HEK293 (cell line): ENCODE results near the gene THAP12.

ENCODE experiments used
- CTCF ChIA-PET: fragments of 350-600 bp; formaldehyde crosslinking; extraction: SDS; loops from one replicate; lab custom pipeline; 2021; ENCODE audit warnings: antibody characterized with exemption; lab: Yijun Ruan, JAX
- POLR2A ChIA-PET: fragments of 300-600 bp; formaldehyde crosslinking; extraction: SDS; loops from one replicate; lab custom pipeline; 2020; ENCODE audit warnings: antibody characterized with exemption, inconsistent platforms; lab: Yijun Ruan, JAX
- H3K27ac ChIP-seq: fragments of 200-500 bp; sonication (Bioruptor generic); 2 replicates; pipeline ENCODE4 v1.5.1; 2014; ENCODE audit warnings: low read depth, low read length, control low read depth, inconsistent platforms; ENCODE audit errors: extremely low read depth
- H3K36me3 ChIP-seq, 2 experiments: fragments of 200-500 bp in 1 of 2; sonication (Bioruptor generic) in 1 of 2; 1 replicate in 1 of 2; 2 replicates in 1 of 2; pipeline ENCODE4 v1.5.1; 2014 to 2017; ENCODE audit warnings: inconsistent platforms in 2 of 2, low read length in 2 of 2; ENCODE audit not compliant: control insufficient read depth in 2 of 2, insufficient read depth in 1 of 2
- H3K4me1 ChIP-seq: fragments of 200-500 bp; sonication (Bioruptor generic); 2 replicates; pipeline ENCODE4 v1.5.1; 2014; ENCODE audit warnings: mild to moderate bottlenecking, low read length, inconsistent platforms; ENCODE audit not compliant: control insufficient read depth, insufficient read depth
- H3K4me3 ChIP-seq: 2 replicates; pipeline ENCODE4 v1.5.1; 2011; ENCODE audit warnings: low read depth, mild to moderate bottlenecking, control low read depth, low read length, moderate library complexity
- H3K9me3 ChIP-seq: fragments of 200-500 bp; sonication (Bioruptor generic); 2 replicates; pipeline ENCODE4 v1.5.1; 2014; ENCODE audit warnings: low read depth, low read length, inconsistent platforms; ENCODE audit not compliant: control insufficient read depth, insufficient read depth
- ELK4 ChIP-seq: IDR thresholded peaks from 2 replicates; pipeline ENCODE4 v1.6.1; 2011; ENCODE audit warnings: mild to moderate bottlenecking, low read depth, low read length, borderline replicate concordance
- MZF1 ChIP-seq: fragments of 450-650 bp; formaldehyde crosslinking; IDR thresholded peaks from 2 replicates; pipeline ENCODE4 v1.5.1; 2017; ENCODE audit warnings: missing biosample characterization, missing genetic modification characterization, borderline replicate concordance
- YY2 ChIP-seq: fragments of 450-650 bp; formaldehyde crosslinking; IDR thresholded peaks from 2 replicates; pipeline ENCODE4 v1.5.1; 2016; ENCODE audit warnings: missing biosample characterization, missing genetic modification characterization
- ZBTB7A ChIP-seq: fragments of 450-650 bp; formaldehyde crosslinking; IDR thresholded peaks from 2 replicates; pipeline ENCODE4 v1.5.1; 2016; ENCODE audit warnings: low read depth, missing biosample characterization, missing genetic modification characterization
- ZBTB8A ChIP-seq: fragments of 450-650 bp; formaldehyde crosslinking; IDR thresholded peaks from 2 replicates; pipeline ENCODE4 v1.5.1; 2016; ENCODE audit warnings: missing biosample characterization, missing genetic modification characterization
- ZNF146 ChIP-seq: fragments of 450-650 bp; formaldehyde crosslinking; IDR thresholded peaks from 2 replicates; pipeline ENCODE4 v1.5.1; 2016; ENCODE audit warnings: missing biosample characterization, missing genetic modification characterization
- ZNF211 ChIP-seq: fragments of 450-650 bp; formaldehyde crosslinking; IDR thresholded peaks from 2 replicates; pipeline ENCODE4 v1.5.1; 2016; ENCODE audit warnings: low read depth, missing biosample characterization, missing genetic modification characterization
- ZNF302 ChIP-seq: fragments of 450-650 bp; formaldehyde crosslinking; IDR thresholded peaks from 2 replicates; pipeline ENCODE4 v1.5.1; 2016; ENCODE audit warnings: missing biosample characterization, missing genetic modification characterization, low read depth
- ZNF37A ChIP-seq: fragments of 450-650 bp; IDR thresholded peaks from 2 replicates; pipeline ENCODE4 v1.5.1; 2018; ENCODE audit warnings: missing biosample characterization, missing genetic modification characterization
- ZNF391 ChIP-seq: fragments of 450-650 bp; formaldehyde crosslinking; IDR thresholded peaks from 2 replicates; pipeline ENCODE4 v1.5.1; 2016; ENCODE audit warnings: low read depth, missing biosample characterization, missing genetic modification characterization, borderline replicate concordance
- ZNF398 ChIP-seq: fragments of 450-650 bp; formaldehyde crosslinking; IDR thresholded peaks from 2 replicates; pipeline ENCODE4 v1.5.1; 2017; ENCODE audit warnings: missing biosample characterization, missing genetic modification characterization
- ZNF473 ChIP-seq: fragments of 450-650 bp; formaldehyde crosslinking; IDR thresholded peaks from 2 replicates; pipeline ENCODE4 v1.5.1; 2017; ENCODE audit warnings: missing biosample characterization, missing genetic modification characterization
- ZNF521 ChIP-seq: fragments of 450-650 bp; formaldehyde crosslinking; IDR thresholded peaks from 2 replicates; pipeline ENCODE4 v1.5.1; 2017; ENCODE audit warnings: missing biosample characterization, mild to moderate bottlenecking, missing genetic modification characterization
- ZNF571 ChIP-seq: fragments of 450-650 bp; formaldehyde crosslinking; IDR thresholded peaks from 2 replicates; pipeline ENCODE4 v1.5.0; 2017; ENCODE audit warnings: missing biosample characterization, missing genetic modification characterization
- ZNF610 ChIP-seq: fragments of 450-650 bp; formaldehyde crosslinking; IDR thresholded peaks from 2 replicates; pipeline ENCODE4 v1.5.1; 2016; ENCODE audit warnings: missing biosample characterization, missing genetic modification characterization, borderline replicate concordance
- ZNF658 ChIP-seq: fragments of 450-650 bp; formaldehyde crosslinking; IDR thresholded peaks from 2 replicates; pipeline ENCODE4; 2016; ENCODE audit warnings: missing biosample characterization, missing genetic modification characterization
- ZSCAN30 ChIP-seq: fragments of 450-650 bp; IDR thresholded peaks from 2 replicates; pipeline ENCODE4 v1.5.1; 2018; ENCODE audit warnings: missing biosample characterization, mild to moderate bottlenecking, missing genetic modification characterization, moderate library complexity
- TF ChIP-seq, protein P1 (sequence below): fragments of 450-650 bp; formaldehyde crosslinking; IDR thresholded peaks from 2 replicates; pipeline ENCODE4 v1.5.1; 2016; ENCODE audit warnings: missing biosample characterization, missing genetic modification characterization
- TF ChIP-seq, protein P2 (sequence below): fragments of 450-650 bp; formaldehyde crosslinking; IDR thresholded peaks from 2 replicates; pipeline ENCODE4 v1.5.1; 2016; ENCODE audit warnings: missing biosample characterization, missing genetic modification characterization

THAP12 gene

GRCh38 chr11:76313913-76314740 lies 66.8 kb downstream of the THAP12 start (continued):
- TF ChIP-seq ZNF302 (tag by site-specific recombination) (no peak), YY2 (tag by site-specific recombination) (no peak), ZNF473 (tag by site-specific recombination) (no peak), ZBTB8A (tag by site-specific recombination) (no peak), ZNF146 (tag by site-specific recombination) (no peak), ZNF610 (tag by site-specific recombination) (no peak), ZNF398 (tag by site-specific recombination) (0 out of 2 replicates have a peak, but pooled peaks have one; percentile 10), ZNF571 (tag by site-specific recombination) (no peak)
- TF ChIP-seq, protein P1, sequence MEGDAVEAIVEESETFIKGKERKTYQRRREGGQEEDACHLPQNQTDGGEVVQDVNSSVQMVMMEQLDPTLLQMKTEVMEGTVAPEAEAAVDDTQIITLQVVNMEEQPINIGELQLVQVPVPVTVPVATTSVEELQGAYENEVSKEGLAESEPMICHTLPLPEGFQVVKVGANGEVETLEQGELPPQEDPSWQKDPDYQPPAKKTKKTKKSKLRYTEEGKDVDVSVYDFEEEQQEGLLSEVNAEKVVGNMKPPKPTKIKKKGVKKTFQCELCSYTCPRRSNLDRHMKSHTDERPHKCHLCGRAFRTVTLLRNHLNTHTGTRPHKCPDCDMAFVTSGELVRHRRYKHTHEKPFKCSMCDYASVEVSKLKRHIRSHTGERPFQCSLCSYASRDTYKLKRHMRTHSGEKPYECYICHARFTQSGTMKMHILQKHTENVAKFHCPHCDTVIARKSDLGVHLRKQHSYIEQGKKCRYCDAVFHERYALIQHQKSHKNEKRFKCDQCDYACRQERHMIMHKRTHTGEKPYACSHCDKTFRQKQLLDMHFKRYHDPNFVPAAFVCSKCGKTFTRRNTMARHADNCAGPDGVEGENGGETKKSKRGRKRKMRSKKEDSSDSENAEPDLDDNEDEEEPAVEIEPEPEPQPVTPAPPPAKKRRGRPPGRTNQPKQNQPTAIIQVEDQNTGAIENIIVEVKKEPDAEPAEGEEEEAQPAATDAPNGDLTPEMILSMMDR (tag by site-specific recombination): no peak

GRCh38 chr11:76313271-76313670 lies 67.7 kb downstream of the THAP12 start:
- Histone ChIP-seq H3K27ac (no peak overlapping the region), H3K4me1 (no peaks in the 10 kb centered on the region), H3K36me3 (no peaks in the 10 kb centered on the region), H3K9me3 (no peaks in the 10 kb centered on the region), H3K4me3 (no peak overlapping the region)
- TF ChIP-seq ELK4 (no peak), ZBTB7A (tag by site-specific recombination) (no peak), MZF1 (tag by site-specific recombination) (no peak), ZNF211 (tag by site-specific recombination) (no peak), ZNF658 (tag by site-specific recombination) (no peak), ZNF391 (tag by site-specific recombination) (no peak), YY2 (tag by site-specific recombination) (no peak), ZNF37A (no peak), ZSCAN30 (tag by site-specific recombination) (no peak), ZNF521 (tag by site-specific recombination) (no peak)
- TF ChIP-seq, protein P2, sequence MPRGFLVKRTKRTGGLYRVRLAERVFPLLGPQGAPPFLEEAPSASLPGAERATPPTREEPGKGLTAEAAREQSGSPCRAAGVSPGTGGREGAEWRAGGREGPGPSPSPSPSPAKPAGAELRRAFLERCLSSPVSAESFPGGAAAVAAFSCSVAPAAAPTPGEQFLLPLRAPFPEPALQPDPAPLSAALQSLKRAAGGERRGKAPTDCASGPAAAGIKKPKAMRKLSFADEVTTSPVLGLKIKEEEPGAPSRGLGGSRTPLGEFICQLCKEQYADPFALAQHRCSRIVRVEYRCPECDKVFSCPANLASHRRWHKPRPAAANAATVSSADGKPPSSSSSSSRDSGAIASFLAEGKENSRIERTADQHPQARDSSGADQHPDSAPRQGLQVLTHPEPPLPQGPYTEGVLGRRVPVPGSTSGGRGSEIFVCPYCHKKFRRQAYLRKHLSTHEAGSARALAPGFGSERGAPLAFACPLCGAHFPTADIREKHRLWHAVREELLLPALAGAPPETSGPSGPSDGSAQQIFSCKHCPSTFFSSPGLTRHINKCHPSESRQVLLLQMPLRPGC (tag by site-specific recombination): no peak
- POLR2A ChIA-PET: no interaction called here
- CTCF ChIA-PET: interaction anchor here (0.6 to 3.3 kb wide), 2 partner anchors 105 to 716 kb away, joined by 4 to 25 read pairs; no protein-coding TSS in a partner anchor
